ENCODE data around the gene ACKR1.

The ACKR1 gene

DNA sequence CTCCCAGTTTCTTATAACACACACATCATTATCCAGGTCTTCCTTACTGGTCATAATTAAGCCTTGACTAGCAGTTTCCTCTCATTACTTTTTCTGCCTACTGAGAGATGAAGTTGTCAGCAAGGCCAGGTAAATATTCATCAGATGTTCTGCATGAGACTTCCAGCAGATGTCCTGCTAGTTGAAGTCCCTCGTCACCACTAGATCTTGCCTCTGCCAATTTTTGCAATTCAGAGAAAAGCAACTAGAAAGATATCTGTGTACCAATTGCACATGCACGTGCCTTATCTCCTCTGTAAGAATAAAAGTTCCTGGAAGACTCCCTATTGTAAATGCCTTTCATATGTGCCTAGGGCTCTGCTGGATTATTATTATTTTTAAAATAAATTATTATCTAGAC lies 18.3 kb downstream of the ACKR1 start:
- no peak for DNase-seq

GRCh38 chr1:159228554-159228953 lies 23.9 kb downstream of the ACKR1 start:
- DNase-seq: no peak

DNA sequence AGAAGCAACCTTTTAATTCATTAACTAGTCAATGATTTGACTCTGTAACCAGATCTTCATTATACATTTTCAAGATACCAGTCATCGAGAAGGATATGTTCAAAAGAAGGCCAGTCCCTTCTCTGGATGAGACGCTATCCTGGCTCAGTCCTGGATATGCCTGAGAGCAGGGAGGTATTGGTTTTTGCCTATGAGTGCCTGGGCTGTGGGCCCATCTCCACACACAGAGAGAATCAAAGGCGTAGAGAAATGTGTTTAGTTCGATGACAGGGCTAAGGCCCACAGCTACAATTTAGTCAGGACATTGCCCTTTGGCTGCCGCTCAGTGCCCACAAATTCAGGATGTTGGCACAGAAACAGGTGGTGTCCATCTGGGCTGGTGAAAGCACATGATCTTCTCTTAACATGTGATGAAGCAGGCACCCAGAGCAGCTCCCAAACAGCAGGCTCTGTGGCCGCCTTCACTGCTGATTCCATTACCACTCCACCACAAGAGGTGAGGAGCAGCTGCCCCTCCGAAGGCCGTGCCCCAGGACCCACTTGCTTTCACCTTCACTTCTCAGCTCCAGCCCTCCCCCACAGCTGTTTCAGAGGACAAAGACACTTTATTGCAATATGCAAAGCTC lies 24.7 kb downstream of the ACKR1 start:
- DNase-seq: no peak

DNA sequence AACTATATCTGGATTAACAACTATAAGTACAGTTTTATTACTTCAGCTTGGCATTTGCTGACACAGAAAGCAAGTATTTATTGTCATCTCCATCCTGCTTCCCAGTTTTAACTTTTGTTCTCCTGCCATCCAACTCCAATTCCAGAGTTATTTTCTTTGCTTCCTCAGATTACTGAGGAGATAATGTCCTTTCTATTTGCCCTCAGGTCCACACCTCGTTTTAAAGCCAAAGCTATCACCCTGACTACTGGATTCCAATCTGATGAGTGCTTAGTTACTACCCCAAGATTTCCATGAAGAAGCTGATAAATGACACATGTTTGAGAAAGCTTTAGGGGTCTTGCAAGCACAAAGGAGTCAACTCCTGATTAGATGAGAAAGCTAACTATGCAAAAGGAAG lies 25.2 kb downstream of the ACKR1 start:
- no peak for DNase-seq

DNA sequence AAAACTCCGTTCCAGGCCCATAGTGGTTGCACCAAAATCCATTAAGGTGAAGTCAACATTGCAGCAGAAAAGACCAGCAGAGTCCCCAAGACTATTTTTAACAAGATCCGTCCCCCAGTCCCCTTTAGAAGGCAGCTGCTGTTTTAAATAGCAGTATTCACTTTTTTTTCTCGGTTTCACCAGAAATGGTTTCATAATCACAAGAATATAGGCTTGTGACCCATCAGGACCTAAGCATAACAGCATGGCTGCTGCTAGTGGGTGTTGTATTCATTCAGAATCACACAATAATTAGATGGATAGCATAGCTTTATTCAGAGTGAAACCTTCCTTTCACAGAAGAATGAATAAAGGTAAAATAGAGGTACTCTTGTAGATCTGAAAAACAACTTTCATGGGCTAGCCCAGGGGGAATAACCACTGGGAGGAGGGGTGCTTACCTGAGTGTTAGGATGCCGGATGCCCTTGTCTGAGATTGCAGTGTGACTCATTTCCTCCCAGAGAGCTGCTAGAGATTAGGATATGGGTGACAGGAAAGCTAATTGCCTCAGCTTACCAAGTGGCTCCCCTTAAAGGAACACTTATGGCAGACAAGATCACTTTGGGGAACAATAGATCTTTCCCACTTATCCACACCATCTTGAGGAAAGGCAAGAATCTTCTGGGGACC lies 35.0 kb downstream of the ACKR1 start:
- no peak for DNase-seq

GRCh38 chr1:159247266-159247665 lies 42.6 kb downstream of the ACKR1 start:
- DNase-seq: no peak

DNA sequence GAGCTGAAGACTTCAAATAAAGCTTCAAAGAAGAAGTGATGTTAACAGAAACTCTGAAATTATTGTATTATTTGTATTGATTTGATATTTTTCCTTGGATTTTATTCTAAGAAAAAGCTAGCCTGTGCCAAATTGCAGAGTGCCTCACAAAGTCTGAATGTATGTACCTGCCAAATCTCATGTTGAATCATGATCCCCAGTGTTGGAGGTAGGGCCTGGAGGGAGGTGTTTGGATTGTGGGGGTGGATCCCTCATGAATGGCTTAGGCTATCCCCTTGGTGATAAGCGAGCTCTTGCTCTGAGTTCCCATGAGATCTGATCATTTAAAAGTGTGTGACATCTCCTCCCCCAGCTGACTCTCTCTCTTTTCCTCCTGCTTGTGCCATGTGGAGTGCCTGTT lies 43.6 kb downstream of the ACKR1 start:
- DNase-seq: no peak

DNA sequence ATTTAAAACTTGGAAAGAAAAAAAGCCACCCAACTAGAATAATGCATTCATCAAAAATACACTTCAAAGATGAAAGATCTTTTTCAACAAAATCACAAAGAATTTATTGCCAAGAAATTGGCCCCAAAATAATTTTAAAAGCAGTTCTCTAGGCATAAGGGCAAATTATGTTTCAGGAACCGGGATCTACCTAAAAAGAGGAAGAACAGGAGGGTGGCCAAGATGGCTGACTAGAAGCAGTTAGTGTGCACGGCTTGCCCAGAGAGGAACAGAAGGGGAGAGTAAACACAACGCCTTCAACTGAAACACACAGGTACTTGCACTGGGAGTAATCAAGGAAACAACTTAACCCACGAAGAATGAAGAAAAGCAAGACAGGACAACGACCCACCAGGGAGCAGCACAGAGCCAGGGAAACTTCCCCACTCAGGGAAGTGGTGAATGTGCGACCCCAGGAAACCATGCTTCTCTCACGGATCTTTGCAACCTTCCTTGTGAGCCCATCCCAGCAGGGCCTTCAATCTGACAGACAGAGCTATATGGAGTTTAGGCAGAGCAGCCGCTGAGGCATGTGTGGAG lies 46.1 kb downstream of the ACKR1 start:
- DNase-seq: no peak
